ENCODE measurements around the gene PCDHGC3.

Gene PCDHGC3

GRCh38 chr5:141519605-141520565 is 44.1 kb downstream of the PCDHGC3 start:
- Mint-ChIP-seq H3K4me3 (no peak overlapping the region), H3K27ac (no peak overlapping the region), H3K27me3 (no peaks in the 10 kb centered on the region), H3K4me1 (peaks cover 34% of the 10 kb centered on the region), H3K36me3 (peaks cover 85% of the 10 kb centered on the region), H3K9me3 (no peaks in the 10 kb centered on the region)
- ATAC-seq: no peak

- ATAC-seq: no peak
- Mint-ChIP-seq H3K4me3 (no peak overlapping the region), H3K9me3 (no peaks in the 10 kb centered on the region), H3K27ac (no peak overlapping the region), H3K36me3 (peaks cover 87% of the 10 kb centered on the region), H3K27me3 (no peaks in the 10 kb centered on the region), H3K4me1 (peaks cover 34% of the 10 kb centered on the region)
These were observed 45.5 kb downstream of the PCDHGC3 start for GRCh38 chr5:141521244-141521781.

- no peaks in the 10 kb centered on the region for H3K27me3 Mint-ChIP-seq
- no peak for ATAC-seq
- no peaks in the 10 kb centered on the region for H3K9me3 Mint-ChIP-seq
- H3K4me1 Mint-ChIP-seq: peaks cover 28% of the 10 kb centered on the region
- no peak overlapping the region for H3K4me3 Mint-ChIP-seq
- no peak overlapping the region for H3K27ac Mint-ChIP-seq
- peaks cover 85% of the 10 kb centered on the region for H3K36me3 Mint-ChIP-seq
These were observed 46.5 kb downstream of the PCDHGC3 start for GRCh38 chr5:141522301-141522700.

GRCh38 chr5:141523991-141524390 is 48.2 kb downstream of the PCDHGC3 start:
- Mint-ChIP-seq H3K36me3 (peaks cover 85% of the 10 kb centered on the region), H3K4me3 (no peak overlapping the region), H3K27me3 (no peaks in the 10 kb centered on the region), H3K9me3 (no peaks in the 10 kb centered on the region), H3K4me1 (peaks cover 28% of the 10 kb centered on the region), H3K27ac (no peak overlapping the region)
- no peak for ATAC-seq

DNA sequence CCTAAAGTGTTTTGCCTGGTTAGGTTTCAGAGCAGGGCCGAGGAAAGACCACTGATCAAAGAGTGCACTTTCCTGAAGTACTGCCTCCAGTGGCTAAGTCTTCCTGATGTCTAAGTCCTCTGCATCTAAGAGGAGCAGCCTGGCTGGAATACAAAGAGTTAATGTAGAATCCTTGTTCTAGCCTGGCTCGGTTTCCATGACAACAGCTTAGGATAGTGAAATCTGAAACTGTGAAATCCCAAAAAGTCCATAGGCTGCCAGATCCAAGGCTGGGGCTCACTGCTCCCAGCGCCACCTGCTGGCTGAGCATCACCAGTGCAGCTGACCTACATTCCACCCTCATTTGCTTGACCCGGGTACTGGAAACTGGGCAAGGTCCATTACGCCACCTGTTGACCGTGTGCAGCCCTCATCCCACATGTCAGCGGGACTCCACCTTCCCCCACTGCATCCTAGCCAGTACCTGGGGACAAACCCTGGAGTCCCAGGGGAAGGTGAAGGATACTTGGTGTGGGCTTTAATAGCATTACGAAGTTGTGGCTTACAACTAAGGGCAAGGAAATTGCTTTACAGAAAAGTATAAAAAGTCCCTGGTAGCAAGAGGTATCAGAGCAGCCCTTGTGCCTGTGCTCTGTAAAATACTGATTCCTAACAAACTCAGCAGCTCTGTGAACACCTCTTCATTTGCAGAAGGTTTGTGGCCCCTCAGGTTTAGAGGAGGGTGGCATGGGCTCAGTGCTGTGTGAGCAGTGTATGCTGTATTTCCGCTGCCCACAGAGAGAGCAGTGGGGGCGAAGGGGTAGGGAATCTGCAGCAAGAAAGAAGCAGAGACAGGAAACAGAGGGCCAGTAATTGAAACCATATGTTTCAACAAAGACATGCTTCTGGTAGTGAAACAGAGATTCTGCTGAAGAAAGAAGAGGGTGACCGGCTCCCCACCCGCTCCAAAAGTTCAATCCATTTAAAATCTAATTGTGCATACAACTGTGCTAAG is 49.1 kb downstream of the PCDHGC3 start:
- Mint-ChIP-seq H3K36me3 (peaks cover 78% of the 10 kb centered on the region), H3K4me1 (peaks cover 28% of the 10 kb centered on the region), H3K9me3 (no peaks in the 10 kb centered on the region), H3K4me3 (no peak overlapping the region), H3K27me3 (no peaks in the 10 kb centered on the region), H3K27ac (peak overlapping the region; percentile 60)
- peak; percentile 87 for ATAC-seq

DNA sequence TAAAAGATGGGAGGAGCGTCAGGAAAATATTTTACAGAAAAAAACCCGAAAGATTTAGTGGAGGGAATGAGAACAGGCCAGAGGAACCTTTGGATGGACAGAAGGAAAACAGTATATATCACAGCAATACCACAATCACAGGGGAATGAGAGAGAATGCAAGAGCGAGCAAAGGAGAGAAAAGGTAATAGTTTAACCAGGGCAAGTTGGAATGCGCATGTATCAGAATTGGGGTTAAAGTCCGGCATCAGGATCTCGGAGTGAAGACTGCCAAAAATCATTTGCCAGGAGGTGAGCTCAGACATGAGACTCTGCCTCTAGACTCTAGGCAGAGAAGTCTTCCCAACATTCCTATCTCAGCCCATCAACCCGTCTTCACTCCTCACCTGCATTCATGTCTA is 49.9 kb downstream of the PCDHGC3 start:
- H3K4me3 Mint-ChIP-seq: no peak overlapping the region
- H3K27ac Mint-ChIP-seq: peak overlapping the region; percentile 60
- H3K4me1 Mint-ChIP-seq: peaks cover 28% of the 10 kb centered on the region
- H3K36me3 Mint-ChIP-seq: peaks cover 71% of the 10 kb centered on the region
- no peaks in the 10 kb centered on the region for H3K27me3 Mint-ChIP-seq
- H3K9me3 Mint-ChIP-seq: no peaks in the 10 kb centered on the region
- no peak for ATAC-seq

DNA sequence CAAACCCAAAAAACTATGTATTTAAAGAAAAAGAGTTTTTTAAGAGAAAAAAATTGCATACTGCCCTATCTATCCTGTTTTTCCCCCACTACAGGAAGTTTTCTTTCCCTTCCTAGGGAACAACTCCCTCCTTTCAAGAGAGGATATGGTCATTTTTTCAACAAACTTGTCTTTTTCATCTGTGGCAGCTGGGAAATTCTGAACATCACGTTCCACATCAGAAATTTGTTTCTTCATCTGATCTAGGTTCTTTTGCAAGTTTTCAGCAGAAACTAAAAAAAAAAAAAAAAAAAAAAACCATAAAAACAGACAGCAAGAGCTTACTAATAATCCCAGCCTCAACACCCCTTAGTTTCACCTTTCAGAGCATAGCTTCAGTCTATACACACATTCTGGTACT is 51.7 kb downstream of the PCDHGC3 start:
- H3K4me3 Mint-ChIP-seq: no peak overlapping the region
- H3K27me3 Mint-ChIP-seq: no peaks in the 10 kb centered on the region
- no peaks in the 10 kb centered on the region for H3K9me3 Mint-ChIP-seq
- no peak for ATAC-seq
- H3K4me1 Mint-ChIP-seq: peaks cover 23% of the 10 kb centered on the region
- H3K27ac Mint-ChIP-seq: no peak overlapping the region
- peaks cover 56% of the 10 kb centered on the region for H3K36me3 Mint-ChIP-seq

Measured in stimulated activated memory B cell treated with anti-CD40 and anti-IgM and Interleukin-4, amounts not matched to agents 10 μg/mL and 1 μg/mL and 100 μg/mL, for 72 hours (primary cell).